ENCODE results near the gene PRXL2A.

- TF ChIP-seq CTCF (IDR thresholded peaks at IDR 0.05 in 4 of 5, conservative IDR thresholded peaks at IDR 0.05 in 1 of 5) = no peak
- no peak for TF ChIP-seq POLR2A (IDR thresholded peaks at IDR 0.05)
Measured at GRCh38 chr10:80394358-80394916, 13.9 kb upstream of the PRXL2A start.
